SK-N-MC (cell line): ENCODE results near the gene ERBIN.

Source experiments
- EZH2 ChIP-seq: fragments of 200-600 bp; sonication (generic); IDR thresholded peaks from one replicate; pipeline ENCODE4 v1.6.1; 2017; ENCODE audit warnings: antibody characterized with exemption
- FOXP2 ChIP-seq: optimal IDR thresholded peaks from 2 replicates; pipeline ENCODE3; 2011; ENCODE audit warnings: mild to moderate bottlenecking, moderate library complexity; ENCODE audit not compliant: insufficient read depth; ENCODE audit errors: extremely low read length, control extremely low read depth
- POLR2AphosphoS5 ChIP-seq: IDR thresholded peaks from 2 replicates; pipeline ENCODE4 v1.6.1; 2012; ENCODE audit warnings: mild to moderate bottlenecking, low read depth, low read length, borderline replicate concordance

DNA sequence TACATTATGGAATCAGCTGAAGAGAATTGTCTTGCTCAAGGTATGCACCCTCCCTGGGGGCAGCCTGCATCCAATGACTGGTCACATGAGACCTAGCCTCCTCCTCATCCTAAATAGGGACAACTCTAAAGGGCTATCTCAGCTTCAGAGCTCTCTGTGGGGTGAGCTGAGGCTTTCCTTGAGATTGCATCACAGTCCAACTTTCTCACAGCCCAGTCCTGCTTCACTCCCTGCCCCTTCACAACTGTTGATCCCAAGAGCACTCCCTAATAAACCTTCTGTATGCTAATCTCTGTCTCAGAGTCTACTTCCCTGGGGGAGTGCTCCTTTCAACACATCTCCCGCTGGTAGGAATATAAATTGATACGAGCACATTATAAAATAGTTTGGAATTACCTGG, 44.1 kb upstream of the ERBIN start:
- TF ChIP-seq EZH2 (no peak), POLR2AphosphoS5 (no peak), FOXP2 (no peak)
